HL-60 (cell line): ENCODE measurements around the gene TPST2.
A peak's percentile ranks its signal among the peaks of the same experiment; 100 is the strongest.

Experiments used
- DNase-seq, 2 experiments: peaks; one replicate each; pipeline ENCODE4 v3.0.0-alpha.2; 2010 to 2020; ENCODE audit warnings: low read depth in 1 of 2, low spot score in 1 of 2
- H3K27ac ChIP-seq: fragments of 250-450 bp; sonication (Bioruptor Pico); replicated peaks from 2 replicates; pipeline ENCODE4 v1.5.1; 2020; ENCODE audit warnings: mild to moderate bottlenecking, moderate library complexity
- H3K27me3 ChIP-seq: fragments of 250-450 bp; sonication (Bioruptor Pico); 2 replicates; pipeline ENCODE4 v1.5.1; 2021; ENCODE audit warnings: mild to moderate bottlenecking, moderate library complexity; ENCODE audit not compliant: insufficient read depth, poor library complexity, severe bottlenecking
- H3K4me3 ChIP-seq: replicated peaks from 2 replicates; pipeline ENCODE4 v1.5.1; 2011; ENCODE audit warnings: mild to moderate bottlenecking, control low read depth, low read length; ENCODE audit not compliant: insufficient read depth
- CTCF ChIP-seq: IDR thresholded peaks from one replicate; pipeline ENCODE4 v1.5.1; 2011; ENCODE audit warnings: low read length, control low read depth, inconsistent platforms; ENCODE audit not compliant: insufficient read depth
- GABPA ChIP-seq: IDR thresholded peaks from 2 replicates; pipeline ENCODE4 v1.6.1; 2012; ENCODE audit warnings: low read depth
- POLR2AphosphoS5 ChIP-seq: IDR thresholded peaks from 2 replicates; pipeline ENCODE4 v1.6.1; 2012; ENCODE audit warnings: low read depth
- REST ChIP-seq: IDR thresholded peaks from 2 replicates; pipeline ENCODE4 v1.6.1; 2012; ENCODE audit warnings: low read depth; ENCODE audit not compliant: insufficient replicate concordance
- SPI1 ChIP-seq: IDR thresholded peaks from 2 replicates; pipeline ENCODE4 v1.6.1; 2012; ENCODE audit warnings: low read depth, mild to moderate bottlenecking, borderline replicate concordance

The TPST2 gene

GRCh38 chr22:26592421-26592891 lies 2.5 kb upstream of the TPST2 start:
- TF ChIP-seq GABPA (no peak), SPI1 (no peak), CTCF (no peak), POLR2AphosphoS5 (no peak), REST (no peak)
- Histone ChIP-seq H3K27me3 (no peaks in the 10 kb centered on the region), H3K27ac (peak overlapping the region; percentile 25), H3K4me3 (no peak overlapping the region)
- peak; percentile 34 to 60 for DNase-seq

GRCh38 chr22:26589367-26589844 lies 526 bp downstream of the TPST2 start:
- Histone ChIP-seq H3K4me3 (peak overlapping the region; percentile 69), H3K27me3 (no peaks in the 10 kb centered on the region), H3K27ac (peak overlapping the region; percentile 63)
- no peak for TF ChIP-seq REST
- no peak for TF ChIP-seq SPI1
- peak in 1 of 2 experiments; percentile 3 for DNase-seq

- DNase-seq: peak in 1 of 2 experiments; percentile 16
- H3K4me3 ChIP-seq: peak overlapping the region; percentile 69
- no peaks in the 10 kb centered on the region for H3K27me3 ChIP-seq
- no peak for TF ChIP-seq POLR2AphosphoS5
- no peak for TF ChIP-seq SPI1
- no peak for TF ChIP-seq CTCF
- TF ChIP-seq GABPA: no peak
- no peak for TF ChIP-seq REST
- peak overlapping the region; percentile 63 for H3K27ac ChIP-seq
Observed at GRCh38 chr22:26588729-26589366, 1.1 kb downstream of the TPST2 start.
